HepG2 (cell line): ENCODE data around the gene PSMC2. TPM values are rescaled to one million over a fixed set of nuclear protein-coding genes. Genes with fewer than 3 reads are reported as not detected.

ENCODE experiments used
- BCLAF1 ChIP-seq: fragments of 450-650 bp; IDR thresholded peaks from 2 replicates; pipeline ENCODE4 v1.6.1; 2017; ENCODE audit warnings: mild to moderate bottlenecking
- HMGXB3 ChIP-seq: sonication (generic); formaldehyde crosslinking; IDR thresholded peaks from 2 replicates; pipeline ENCODE4 v1.4.0; 2020; ENCODE audit warnings: missing genetic modification reagents, borderline replicate concordance
- NR2F6 ChIP-seq, 2 experiments: IDR thresholded peaks; 2 replicates each; pipeline ENCODE4 v1.6.1; 2016; ENCODE audit warnings: antibody characterized with exemption in 1 of 2, mild to moderate bottlenecking in 1 of 2
- SETDB1 ChIP-seq: sonication (generic); formaldehyde crosslinking; IDR thresholded peaks from 2 replicates; pipeline ENCODE4 v1.5.1; 2020; ENCODE audit warnings: missing genetic modification reagents, mild to moderate bottlenecking, borderline replicate concordance
- SNAPC5 ChIP-seq: sonication (generic); formaldehyde crosslinking; IDR thresholded peaks from 2 replicates; pipeline ENCODE4 v1.8.1; 2023; ENCODE audit warnings: mild to moderate bottlenecking, missing genetic modification reagents, borderline replicate concordance
- TFAP4 ChIP-seq: sonication (generic); IDR thresholded peaks from 2 replicates; pipeline ENCODE4 v1.6.1; 2016; ENCODE audit warnings: low read depth, borderline replicate concordance
- ZBED4 ChIP-seq: sonication (generic); formaldehyde crosslinking; IDR thresholded peaks from 2 replicates; pipeline ENCODE4 v1.4.0; 2020; ENCODE audit warnings: missing genetic modification reagents, borderline replicate concordance
- ZBTB44 ChIP-seq: sonication (generic); formaldehyde crosslinking; IDR thresholded peaks from 2 replicates; pipeline ENCODE4 v1.4.0; 2020; ENCODE audit warnings: missing genetic modification reagents
- ZNF253 ChIP-seq: sonication (generic); formaldehyde crosslinking; IDR thresholded peaks from 2 replicates; pipeline ENCODE4 v1.8.0; 2022; ENCODE audit warnings: mild to moderate bottlenecking, missing genetic modification reagents, borderline replicate concordance
- ZNF740 ChIP-seq: sonication (generic); formaldehyde crosslinking; IDR thresholded peaks from 2 replicates; pipeline ENCODE4 v1.4.0; 2020; ENCODE audit warnings: missing genetic modification reagents
- ZNF768 ChIP-seq: sonication (generic); formaldehyde crosslinking; IDR thresholded peaks from 2 replicates; pipeline ENCODE4 v1.4.0; 2020; ENCODE audit warnings: missing genetic modification reagents
- ZSCAN22 ChIP-seq: sonication (generic); formaldehyde crosslinking; IDR thresholded peaks from 2 replicates; pipeline ENCODE4 v1.4.0; 2020; ENCODE audit warnings: mild to moderate bottlenecking, missing genetic modification reagents
- polyA plus RNA-seq, 8 experiments: library from polyadenylated mRNA; depleted of rRNA in 3 of 8; stranded (reverse) in 7 of 8; unstranded in 1 of 8; fragments of >200 nt; fragmentation: Illumina TruSeq in 4 of 8; extraction: Trizol in 4 of 8; gene quantifications; 2 replicates each; pipeline versions ENCODE4 v1.2.1 to v1.2.3, GENCODE V29; 2011 to 2016; ENCODE audit warnings: low read depth in 4 of 8, missing spikeins in 1 of 8, mixed read lengths in 1 of 8; ENCODE audit not compliant: insufficient read depth in 1 of 8
- total RNA-seq, 5 experiments: library from RNA; depleted of rRNA; stranded (reverse); fragments of >200 nt; fragmentation: Illumina TruSeq; extraction: Trizol; gene quantifications; 2 replicates each; pipeline ENCODE4 v1.2.3, GENCODE V29; 2016; ENCODE audit warnings: low read depth in 1 of 5

Gene PSMC2
- total and polyA plus RNA-seq, 2 of the 13 experiments (the other 11 are each of a cell fraction or from before 2014, with no cell fraction given): 89.9 to 181 TPM

- TF ChIP-seq SNAPC5 (CRISPR knock-in tag) (no peak), HMGXB3 (CRISPR knock-in tag) (peak; percentile 49; the same call in 1 of the 2 replicates), ZSCAN22 (peak; percentile 74; the same call in 1 of the 2 replicates), ZNF768 (CRISPR knock-in tag) (peak; percentile 45; the same call in 1 of the 2 replicates), NR2F6 (IDR thresholded peaks at IDR 0.05) (no peak), NR2F6 (CRISPR knock-in tag; IDR thresholded peaks at IDR 0.05) (peak; percentile 62; the same call in 1 of the 2 replicates), ZBTB44 (CRISPR knock-in tag) (peak; percentile 53; the same call in 1 of the 2 replicates), ZBED4 (CRISPR knock-in tag) (0 out of 2 replicates have a peak, but pooled peaks have one; percentile 22), ZNF740 (CRISPR knock-in tag) (peak; percentile 58; the same call in 1 of the 2 replicates), ZNF253 (peak; percentile 81; the same call in 1 of the 2 replicates), BCLAF1 (no peak), TFAP4 (peak; percentile 57; the same call in 1 of the 2 replicates), SETDB1 (CRISPR knock-in tag) (no peak)
Measured at GRCh38 chr7:103344453-103345149, 2.8 kb upstream of the PSMC2 start, which contains the start of gene DNAJC2 (continued).
